GM18520 (cell line): ENCODE results near the gene ZNF750.

ENCODE experiments used
- ATAC-seq: cut with Tn5 transposase; IDR thresholded peaks from one replicate; pipeline ENCODE4 v1.9.1; 2021; ENCODE audit not compliant: unreplicated experiment

The ZNF750 gene

DNA sequence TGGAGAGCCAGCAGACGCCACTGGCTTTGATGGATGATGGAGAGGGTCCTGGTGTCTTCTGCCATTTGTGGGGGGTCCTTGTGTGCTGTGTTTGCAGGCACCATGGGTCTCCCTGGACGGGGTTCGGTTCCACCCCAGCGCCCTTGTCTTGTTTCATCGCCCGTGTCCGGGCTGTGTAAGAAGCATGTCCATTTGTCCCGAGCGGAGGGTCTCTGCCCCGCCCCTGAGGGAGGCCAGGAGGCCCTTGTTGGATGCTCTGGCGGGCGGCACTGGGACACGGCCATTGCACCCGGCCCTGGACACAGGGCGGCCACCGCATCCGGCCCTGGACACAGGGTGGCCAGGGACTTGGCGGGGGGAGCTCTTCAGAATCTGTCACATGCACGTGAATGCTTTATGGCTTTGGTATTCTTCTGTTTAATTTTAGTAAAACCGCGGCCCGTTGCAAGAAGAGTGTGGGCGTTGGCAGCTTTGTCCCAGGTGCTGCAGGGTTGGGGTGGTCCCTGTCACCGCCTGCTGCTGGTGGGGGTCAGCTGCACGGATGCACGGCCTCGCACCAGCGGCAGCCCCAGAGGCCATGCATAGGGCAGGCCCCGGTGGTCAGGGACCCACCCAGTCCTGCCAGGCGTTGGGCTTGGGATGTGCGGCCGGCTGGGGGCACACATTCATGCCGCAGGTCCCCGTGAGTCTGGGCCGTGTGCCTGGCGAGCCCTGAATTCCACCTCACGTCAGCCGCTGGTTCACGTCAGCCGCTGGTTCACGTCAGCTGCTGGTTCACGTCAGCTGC, 21.0 kb upstream of the ZNF750 start:
- no peak for ATAC-seq

DNA sequence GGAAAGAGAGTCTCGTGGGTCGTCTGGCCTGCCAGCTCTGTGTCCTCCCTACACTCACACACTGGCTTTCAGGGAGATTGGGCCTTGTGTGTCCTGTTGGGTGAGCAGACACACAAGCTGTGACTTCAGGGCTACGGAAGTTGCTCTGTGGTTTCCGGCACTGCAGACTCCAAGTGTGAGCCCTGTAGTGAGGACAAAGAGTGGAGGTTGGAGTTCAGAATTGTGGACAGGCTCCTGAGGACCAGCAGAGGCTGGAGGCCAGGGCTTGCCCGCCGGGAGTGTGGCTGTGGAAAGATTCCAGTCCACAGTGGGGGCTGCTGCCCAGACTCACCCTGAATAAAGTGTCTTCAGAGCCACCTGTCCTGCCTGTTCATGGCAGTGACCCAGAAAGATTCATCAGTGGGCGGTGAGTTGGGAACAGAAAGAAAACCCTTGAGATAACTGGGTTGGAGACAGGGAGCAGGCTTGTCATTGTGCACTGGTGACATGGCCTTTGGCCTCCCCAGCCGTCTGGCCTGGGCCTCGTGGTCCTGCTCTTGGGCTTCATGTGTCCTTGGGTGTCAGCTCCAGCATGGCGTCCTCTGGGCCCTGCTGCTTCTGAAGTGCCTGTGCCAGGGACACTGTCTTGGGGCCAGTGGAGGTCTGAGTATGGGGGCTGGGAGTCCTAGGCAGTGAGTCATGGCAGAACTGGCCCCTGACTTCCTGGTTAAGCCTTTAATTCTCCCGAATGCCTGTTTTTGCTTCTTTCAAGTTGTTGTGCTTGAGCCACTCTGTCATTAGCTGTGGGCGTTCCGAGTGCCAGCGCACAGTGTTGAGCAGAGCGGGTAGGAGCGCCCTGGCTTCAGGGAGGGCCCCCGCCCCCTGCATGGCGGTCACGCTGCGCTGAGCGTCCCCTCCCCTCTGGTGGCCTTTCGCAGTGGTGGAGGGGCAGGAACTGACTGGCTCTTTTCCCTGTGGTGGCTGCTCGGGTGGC, 19.9 kb upstream of the ZNF750 start:
- no peak for ATAC-seq

DNA sequence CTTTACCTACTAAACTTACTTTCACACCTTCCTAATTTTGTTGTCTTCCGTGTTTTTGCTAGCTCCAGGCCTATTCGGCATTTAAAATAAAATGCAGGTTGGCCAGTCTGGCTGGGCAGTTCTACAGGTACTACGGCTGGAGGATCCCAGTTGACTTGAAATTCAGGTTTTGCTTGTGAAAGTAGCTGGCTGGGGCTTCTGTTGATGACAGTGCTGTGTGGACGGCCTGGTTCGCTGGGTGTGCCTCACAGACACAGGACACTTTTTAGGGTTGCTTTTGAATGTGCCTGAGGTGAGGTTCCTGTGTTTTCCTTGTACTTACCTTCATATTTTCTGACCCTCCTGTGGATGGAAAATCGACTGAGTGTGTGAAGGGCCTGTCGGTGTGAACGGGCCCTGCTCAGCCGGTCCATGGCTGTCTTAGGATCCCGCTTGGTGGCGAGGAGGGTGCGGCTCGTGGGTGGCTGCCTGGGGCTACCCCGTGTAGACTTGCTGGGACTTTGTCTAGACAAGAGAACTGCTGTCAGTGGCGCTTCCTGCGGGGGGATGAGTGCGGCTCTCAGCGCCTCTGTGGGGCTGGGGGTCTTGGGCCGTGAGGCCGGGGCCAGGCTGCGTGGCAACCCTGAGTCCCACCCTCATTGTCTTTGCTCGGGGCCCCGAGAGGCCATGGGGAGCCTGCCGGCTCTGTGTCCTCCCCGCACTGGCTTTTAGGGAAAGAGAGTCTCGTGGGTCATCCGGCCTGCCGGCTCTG, 18.7 kb upstream of the ZNF750 start:
- no peak for ATAC-seq

DNA sequence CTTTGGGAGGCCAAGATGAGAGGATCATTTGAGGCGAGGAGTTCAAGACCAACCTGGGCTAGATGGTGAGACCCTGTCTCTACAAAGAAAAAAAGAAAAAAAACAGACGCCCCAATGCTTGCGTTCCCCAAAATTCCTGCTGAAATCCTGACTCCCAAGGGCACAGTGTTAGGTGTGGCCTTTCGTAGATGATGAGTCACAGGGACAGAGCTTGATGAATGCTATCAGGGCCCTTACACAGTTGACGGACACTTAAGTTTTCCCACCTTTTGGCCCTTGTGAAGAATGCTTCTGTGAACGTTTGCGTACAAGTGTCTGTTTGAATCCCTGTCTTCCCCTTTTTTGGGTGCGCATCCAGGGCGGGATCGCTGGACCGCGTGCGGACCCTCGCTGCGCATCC, 16.5 kb upstream of the ZNF750 start:
- no peak for ATAC-seq

DNA sequence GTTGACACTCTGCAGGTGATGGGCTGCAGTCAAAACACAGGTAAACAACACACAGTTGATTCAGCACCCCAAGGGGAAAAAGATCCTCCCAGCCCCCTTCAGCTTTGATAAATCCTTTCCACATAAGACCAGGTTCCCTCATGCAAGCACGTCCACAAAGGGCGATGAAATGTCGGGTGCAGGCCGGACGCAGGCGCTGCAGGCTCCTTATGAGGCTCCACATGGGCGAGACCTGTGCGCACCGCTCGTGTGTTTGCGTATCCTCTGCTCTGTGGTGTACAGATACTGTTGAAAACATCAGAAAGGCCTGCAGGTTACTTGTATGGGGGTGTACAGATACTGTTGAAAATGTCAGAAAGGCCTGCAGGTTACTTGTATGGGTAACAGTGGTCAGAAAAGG, 14.4 kb upstream of the ZNF750 start:
- no peak for ATAC-seq

DNA sequence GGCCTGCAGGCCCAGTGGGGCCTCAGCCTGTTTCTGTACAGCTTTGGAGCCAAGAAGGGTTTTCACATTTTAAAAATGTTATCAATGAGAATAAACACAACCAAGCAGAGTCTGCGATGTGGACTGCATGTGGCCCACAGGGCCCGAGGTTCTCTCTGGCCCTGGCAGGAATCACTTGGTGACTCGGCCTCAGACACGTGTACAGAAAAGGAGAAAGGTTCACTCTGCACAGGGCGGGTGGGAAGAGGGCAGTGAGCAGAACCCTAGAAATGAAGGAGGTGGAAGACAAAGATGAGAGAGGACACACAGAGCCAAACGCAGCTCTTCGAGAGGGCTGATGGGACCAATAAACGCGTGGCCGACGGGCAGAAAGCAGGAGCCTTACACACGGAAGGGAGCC, 11.6 kb upstream of the ZNF750 start:
- no peak for ATAC-seq

DNA sequence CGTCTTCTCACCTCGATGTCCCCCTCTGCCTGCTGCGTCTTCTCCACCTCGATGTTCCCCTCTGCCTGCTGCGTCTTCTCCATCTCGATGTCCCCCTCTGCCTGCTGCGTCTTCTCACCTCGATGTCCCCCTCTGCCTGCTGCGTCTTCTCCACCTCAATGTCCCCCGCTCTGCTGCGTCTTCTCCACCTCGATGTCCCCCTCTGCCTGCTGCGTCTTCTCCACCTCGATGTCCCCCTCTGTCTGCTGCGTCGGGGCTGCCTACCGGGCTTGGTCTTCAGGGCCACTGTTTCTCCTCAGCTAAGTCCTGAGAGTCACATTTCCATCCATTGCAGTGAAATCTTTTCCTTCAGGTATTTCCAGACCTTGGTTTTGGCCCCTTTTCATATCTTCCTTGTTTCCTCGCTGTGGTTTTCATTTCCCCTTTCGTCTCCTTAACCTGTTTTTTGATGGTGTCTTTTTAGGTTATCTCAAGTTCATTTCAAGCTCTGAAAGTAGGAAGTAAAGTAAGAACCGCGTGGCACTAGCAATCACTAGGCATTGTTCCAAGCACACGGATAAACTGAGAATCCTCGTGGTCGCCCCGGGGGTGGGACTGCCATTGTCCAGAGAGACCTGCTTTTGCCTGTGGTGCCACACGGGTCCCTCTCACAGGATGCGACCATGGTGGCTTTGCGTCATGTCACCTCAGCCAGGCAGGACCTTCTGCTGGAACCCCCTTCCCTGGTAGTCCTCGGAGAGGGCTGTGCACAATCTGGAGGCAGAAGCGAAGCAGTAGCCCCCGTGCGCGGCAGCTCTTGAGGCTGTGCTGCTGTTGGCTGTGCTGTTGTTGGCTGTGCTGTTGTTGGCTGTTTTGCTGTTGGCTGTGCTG, 9.5 kb upstream of the ZNF750 start:
- no peak for ATAC-seq

DNA sequence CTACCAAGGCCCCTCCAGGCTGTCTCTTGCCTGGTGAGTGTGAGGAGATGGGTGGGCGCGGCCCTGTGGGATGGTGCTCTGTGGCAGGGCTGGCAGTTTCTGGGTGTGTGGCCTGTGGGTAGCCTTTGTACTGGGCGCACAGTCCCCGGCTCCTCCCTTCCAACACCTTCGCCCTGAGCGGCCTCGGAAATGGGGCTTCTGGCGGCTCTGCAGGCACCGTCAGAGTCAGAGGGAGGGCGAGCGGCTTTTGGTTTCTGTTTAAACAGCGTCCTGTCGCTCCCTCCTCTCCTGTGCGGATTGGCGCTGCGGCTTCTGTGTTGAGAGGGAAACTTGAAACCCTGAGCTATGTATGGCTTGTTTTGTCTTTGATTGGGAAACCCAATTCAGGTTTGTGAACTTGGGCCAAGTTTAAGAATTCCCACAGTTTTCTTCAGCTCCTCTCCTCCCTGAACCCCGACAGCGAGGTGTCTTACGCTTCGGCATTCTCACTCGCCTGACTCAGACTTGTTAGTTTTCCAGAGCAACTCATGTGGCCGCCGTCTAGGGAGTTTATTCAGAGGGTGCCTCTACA, 8.3 kb upstream of the ZNF750 start:
- no peak for ATAC-seq

DNA sequence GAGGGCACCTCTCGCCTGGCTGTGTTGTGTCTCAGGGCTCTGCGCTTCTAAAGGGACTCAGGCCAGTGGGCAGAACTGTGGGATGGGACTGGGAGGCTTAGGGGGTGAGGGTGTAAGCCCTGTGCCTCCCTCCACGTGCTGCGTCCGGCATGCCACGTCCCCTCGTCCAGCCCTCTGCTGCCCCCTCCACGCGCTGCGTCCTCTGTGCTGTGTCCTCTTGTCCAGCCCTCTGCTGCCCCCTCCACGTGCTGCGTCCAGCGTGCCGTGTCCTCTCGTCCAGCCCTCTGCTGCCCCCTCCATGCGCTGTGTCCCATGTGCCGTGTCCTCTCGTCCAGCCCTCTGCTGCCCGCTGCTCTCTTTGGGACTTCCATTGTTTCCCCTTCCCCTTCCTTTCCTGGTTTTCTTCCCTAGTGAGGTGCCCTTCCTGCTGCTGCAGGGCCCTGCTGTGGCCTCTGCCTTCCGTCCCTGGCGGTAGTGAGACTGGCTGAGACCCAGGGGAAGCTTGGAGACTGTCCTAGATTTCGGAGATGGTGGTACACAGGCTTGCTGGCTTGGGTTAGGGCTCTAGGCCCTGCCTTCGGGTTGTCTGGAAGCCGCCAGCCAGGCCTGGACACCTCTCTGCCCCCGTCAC, 6.4 kb upstream of the ZNF750 start:
- no peak for ATAC-seq

DNA sequence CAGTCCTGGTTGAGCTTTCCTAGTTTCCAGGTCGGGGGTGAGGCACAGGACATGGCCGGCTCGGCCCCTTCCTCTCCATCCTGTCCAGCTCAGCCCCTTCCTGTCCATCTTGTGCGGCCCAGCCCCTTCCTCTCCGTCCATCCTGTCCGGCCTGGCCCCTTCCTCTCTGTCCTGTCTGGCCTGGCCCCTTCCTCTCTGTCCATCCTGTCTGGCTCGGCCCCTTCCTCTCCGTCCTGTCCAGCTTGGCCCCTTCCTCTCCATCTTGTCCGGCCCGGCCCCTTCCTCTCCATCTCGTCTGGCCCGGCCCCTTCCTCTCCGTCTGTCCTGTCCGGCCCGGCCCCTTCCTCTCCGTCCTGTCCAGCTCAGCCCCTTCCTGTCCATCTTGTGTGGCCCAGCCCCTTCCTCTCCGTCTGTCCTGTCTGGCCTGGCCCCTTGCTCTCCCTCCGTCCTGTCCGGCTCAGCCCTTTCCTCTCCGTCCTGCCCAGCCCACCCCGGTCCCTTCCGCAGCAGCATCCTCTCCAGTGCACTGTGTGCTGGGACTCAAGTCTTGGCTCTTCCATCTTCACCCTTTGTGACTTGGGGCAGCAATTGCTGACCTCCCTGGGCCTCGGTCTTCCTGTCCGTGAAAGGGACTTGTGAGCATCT, 5.5 kb upstream of the ZNF750 start:
- ATAC-seq, result no peak

DNA sequence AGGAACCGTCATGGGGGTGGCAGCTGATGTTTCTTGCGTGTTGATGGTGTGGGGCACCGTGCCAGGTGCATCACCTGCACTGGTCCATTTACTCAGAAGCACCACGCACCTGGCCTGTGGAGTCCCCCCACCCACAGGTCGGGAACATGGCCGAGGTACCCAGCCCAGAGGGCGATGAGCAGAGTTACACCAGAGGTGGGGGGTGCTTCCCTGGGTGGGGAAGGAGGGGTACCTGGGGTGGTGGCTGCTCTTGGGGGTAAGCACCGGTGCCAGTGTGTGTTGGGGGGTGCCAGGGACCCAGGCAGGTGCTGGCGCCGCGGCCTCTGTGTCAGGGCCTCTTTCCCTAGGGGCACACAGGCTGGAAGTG, 5.0 kb upstream of the ZNF750 start:
- no peak for ATAC-seq

DNA sequence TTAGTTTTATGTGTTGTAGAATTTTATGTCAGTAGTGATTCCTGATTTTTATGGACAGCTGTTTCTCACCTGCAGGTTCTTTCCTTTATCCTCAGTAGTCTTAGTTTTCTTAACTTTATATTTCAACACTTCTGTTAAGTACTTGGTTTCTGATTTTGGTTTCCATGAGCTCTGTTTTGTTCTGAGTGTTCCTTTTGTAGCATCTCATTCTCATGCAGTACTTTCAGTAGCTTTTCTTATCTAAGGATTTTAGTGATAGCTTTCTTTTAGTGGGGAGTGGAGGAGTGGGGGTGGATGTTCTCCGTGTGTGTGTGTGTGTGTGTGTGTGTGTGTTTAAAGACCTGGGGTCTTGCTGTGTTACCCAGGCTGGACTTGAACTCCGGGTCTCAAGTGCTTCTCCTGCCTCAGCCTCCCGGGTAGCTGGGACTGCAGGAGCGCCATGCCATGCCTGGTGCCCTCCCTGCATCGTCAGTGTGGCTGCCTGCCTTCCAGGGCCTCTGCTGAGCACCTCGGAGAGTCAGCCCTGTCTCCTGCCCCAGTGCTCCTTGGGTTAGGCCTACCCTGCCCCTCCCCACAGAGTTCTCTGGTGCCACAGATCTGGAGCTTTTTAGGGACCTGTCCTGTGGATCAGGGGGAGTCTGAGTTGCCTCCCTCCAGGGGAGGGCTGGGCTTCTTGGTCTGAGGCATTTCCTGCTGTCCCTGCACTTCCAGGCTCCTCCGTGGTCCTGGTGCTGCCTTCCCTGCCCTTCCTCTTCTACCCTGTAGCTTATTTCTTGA, 4.3 kb upstream of the ZNF750 start:
- ATAC-seq, result no peak

DNA sequence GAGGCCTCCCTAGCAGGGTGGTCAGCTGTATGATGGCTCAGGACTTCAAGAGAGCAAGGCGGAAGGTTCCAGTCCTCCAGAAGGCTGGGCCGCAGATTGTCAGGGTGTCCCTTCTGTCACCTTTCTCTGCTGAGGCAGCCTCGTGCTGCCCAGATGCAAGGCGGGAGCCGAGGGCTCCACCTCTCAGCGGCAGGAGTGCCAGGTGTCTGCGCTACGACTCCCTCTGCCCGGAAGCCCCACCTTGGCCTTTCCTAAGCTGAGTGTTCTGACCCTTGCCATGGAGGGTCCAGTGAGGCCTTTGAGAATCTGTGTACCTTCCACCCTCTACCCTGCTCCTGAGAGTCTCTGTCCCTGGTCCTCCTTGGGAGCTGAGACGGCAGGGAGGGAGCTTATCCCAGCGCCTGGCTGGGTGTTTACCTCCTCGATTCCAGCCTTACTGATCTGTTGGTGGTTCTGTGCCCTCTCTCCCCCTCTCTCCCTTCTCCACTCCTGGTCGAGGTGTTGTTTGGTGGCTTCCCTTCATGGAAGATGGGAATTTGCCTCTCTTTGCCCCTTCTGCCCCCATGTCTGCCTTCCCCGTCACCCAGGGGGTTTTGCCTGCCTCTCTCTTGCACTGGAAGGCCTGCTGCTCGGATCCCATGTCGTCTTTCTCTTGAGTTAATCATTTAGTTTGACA, 2.2 kb upstream of the ZNF750 start:
- no peak for ATAC-seq

DNA sequence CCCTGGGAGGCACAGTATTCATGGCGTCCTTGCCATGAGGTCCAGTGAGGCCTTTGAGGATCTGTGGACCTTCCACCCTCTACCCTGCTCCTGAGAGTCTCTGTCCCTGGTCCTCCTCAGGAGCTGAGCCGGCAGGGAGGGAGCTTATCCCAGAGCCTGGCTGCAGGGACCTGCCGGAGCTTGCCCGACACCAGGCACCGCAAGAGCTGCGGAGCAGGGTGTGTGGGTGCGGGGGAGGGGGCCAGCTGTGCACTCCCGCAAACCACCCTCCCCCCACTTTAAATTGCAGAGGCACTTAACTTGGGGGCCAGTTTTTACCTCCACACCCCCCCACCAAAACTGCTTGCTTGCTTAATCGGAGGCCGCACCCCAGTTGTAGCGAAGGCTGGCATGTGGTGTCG, 609 bp upstream of the ZNF750 start:
- ATAC-seq, result no peak

DNA sequence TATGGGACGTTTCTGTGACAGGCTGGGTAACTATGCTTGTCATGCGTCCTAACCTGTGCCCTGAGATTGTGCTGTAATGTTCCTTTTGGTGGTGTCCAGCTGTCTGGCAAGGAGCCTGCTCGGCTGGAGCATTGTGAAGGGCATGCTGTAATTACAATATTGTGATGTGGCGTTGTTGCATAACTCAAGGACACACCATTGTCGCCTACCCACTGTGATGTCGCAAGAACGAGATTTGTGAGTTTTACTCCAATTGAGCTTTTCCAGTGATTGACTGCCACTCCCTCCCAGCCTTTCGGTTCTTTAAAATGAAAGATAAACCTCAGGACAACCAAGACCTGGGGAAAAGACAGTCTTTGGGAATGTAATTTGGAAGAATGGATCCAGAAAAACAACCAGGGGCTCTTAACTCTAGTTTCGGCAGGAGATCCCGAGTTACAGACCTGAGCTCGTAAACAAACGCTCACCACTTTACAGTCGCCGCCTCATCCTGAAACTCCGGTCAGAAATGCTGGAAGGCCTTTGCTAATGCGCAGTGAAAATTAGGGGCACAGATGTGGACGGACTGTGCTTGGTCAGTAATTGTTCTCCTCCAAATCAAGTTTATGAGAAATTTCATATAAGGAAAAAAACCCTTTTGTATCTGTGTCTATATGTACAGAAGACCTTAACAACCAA, 1.3 kb downstream of the ZNF750 start:
- no peak for ATAC-seq

DNA sequence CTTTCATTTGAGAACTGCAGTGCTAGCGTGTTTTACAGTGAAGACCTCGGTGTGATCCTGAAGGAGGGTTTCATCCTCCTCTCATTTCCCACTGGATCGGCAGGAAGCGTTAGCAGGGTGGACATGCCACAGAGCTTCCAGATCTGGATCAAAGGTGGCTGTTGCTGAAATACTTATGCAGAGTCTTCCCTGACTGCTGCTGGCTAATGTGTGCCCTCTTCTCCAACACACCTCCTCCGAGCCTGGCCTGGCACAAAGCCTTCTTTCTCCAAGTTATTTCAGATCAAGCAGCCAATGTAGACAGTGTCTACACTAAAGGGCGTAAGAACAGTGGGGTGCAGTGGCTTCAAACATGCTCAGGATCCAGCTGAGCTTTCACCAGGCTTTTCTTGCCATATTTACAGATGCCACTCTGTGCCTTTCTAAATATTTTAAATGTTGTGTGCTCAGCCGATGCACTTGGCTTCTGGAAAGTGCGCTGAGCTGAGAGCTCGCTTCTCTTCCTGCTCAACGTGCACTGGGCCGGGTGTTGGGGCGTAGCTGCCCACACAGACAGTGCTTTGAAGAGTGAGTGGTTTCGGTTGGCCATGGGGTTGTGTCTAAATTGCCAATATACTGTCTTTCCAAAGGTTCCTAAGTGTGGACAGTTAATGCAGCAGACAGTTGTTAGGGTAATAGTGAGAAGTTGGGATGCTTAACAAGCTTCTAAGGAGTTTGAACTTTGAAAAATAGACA, 2.1 kb downstream of the ZNF750 start:
- ATAC-seq, result no peak
